Karpas-422 (cell line): ENCODE measurements around the gene AMD1. TPM values are rescaled to one million over a fixed set of nuclear protein-coding genes. Genes with fewer than 3 reads are reported as not detected.
A peak's percentile ranks its signal among the peaks of the same experiment; 100 is the strongest.
"Not testable (repeated sequence)": the region's sequence is repeated elsewhere in the genome, so short reads cannot be mapped to it uniquely, and the experiment has no call there.

Experiments used
- DNase-seq: peaks from one replicate; pipeline ENCODE4 v3.0.0-alpha.2; 2015
- H2AFZ ChIP-seq: fragments of 200-600 bp; sonication (generic); 2 replicates; pipeline ENCODE4 v1.6.1; 2014; ENCODE audit warnings: antibody characterized with exemption, low read length, mixed read lengths
- H3K27ac ChIP-seq: fragments of 200-600 bp; sonication (generic); 2 replicates; pipeline ENCODE4 v1.5.1; 2014; ENCODE audit warnings: mild to moderate bottlenecking, low read length, moderate library complexity
- H3K27me3 ChIP-seq: fragments of 200-600 bp; sonication (generic); 2 replicates; pipeline ENCODE4 v1.6.1; 2014; ENCODE audit warnings: low read length, mixed read lengths
- H3K36me3 ChIP-seq: fragments of 200-600 bp; sonication (generic); 2 replicates; pipeline ENCODE4 v1.6.1; 2014; ENCODE audit warnings: low read length, mixed read lengths; ENCODE audit not compliant: insufficient read depth
- H3K4me1 ChIP-seq: fragments of 200-600 bp; sonication (generic); 2 replicates; pipeline ENCODE4 v1.6.1; 2014; ENCODE audit warnings: mild to moderate bottlenecking, low read length, mixed read lengths
- H3K4me2 ChIP-seq: fragments of 200-600 bp; sonication (generic); 2 replicates; pipeline ENCODE4 v1.6.1; 2014; ENCODE audit warnings: low read length, low read depth, mild to moderate bottlenecking; ENCODE audit not compliant: poor library complexity, severe bottlenecking
- H3K4me3 ChIP-seq: fragments of 200-600 bp; sonication (generic); 2 replicates; pipeline ENCODE4 v1.5.1; 2014; ENCODE audit warnings: mild to moderate bottlenecking, antibody characterized with exemption, low read length, mixed read lengths
- H3K79me2 ChIP-seq: fragments of 200-600 bp; sonication (generic); 2 replicates; pipeline ENCODE4 v1.6.1; 2014; ENCODE audit warnings: mild to moderate bottlenecking, low read length, mixed read lengths
- H3K9ac ChIP-seq: fragments of 200-600 bp; sonication (generic); 2 replicates; pipeline ENCODE4 v1.6.0; 2014; ENCODE audit warnings: low read length
- H3K9me2 ChIP-seq: fragments of 200-600 bp; sonication (generic), shearing (Covaris generic); replicated peaks from 2 replicates; pipeline ENCODE4 v1.6.0; 2014; ENCODE audit warnings: mild to moderate bottlenecking, low read length, moderate library complexity; ENCODE audit not compliant: insufficient read depth
- H3K9me3 ChIP-seq: fragments of 300-700, 200-600 bp; sonication (generic); 2 replicates; pipeline ENCODE4 v1.6.1; 2014; ENCODE audit warnings: low read length, mixed read lengths
- H4K20me1 ChIP-seq: fragments of 200-600 bp; sonication (generic); 2 replicates; pipeline ENCODE4 v1.6.1; 2014; ENCODE audit warnings: mild to moderate bottlenecking, antibody characterized with exemption, low read length, low read depth; ENCODE audit not compliant: insufficient read depth
- total RNA-seq: library from RNA; depleted of rRNA; stranded (reverse); fragments of >200 nt; shearing (Covaris generic); gene quantifications from 2 replicates; pipeline ENCODE4 v1.2.3, GENCODE V29; 2014; ENCODE audit warnings: low replicate concordance; rRNA removed

Gene AMD1
- total RNA-seq, result 38.2 and 87.4 TPM in 2 replicates

- Histone ChIP-seq H3K27ac (peak within 1 kb of the TSS; percentile 60), H3K27me3 (no peaks in the 10 kb centered on the region)
These were observed at the start of gene AMD1 for GRCh38 chr6:110873981-110874879. Gene AMD1 (plus strand): TSS chr6:110874785. CDS start chr6:110875106, 321 bp downstream.

GRCh38 chr6:110826236-110827129, 48.1 kb upstream of the AMD1 start:
- H2AFZ ChIP-seq, result no peak overlapping the region

More at GRCh38 chr6:110873981-110874879, at the start of gene AMD1:
- H3K4me3 ChIP-seq, result peak within 1 kb of the TSS; percentile 90
- H3K9me3 ChIP-seq, result no peaks in the 10 kb centered on the region
- peaks cover 39% of the 10 kb centered on the region for H4K20me1 ChIP-seq
- H3K9ac ChIP-seq, result peak within 1 kb of the TSS; percentile 94
- no peaks in the 10 kb centered on the region for H3K9me2 ChIP-seq
- H3K36me3 ChIP-seq, result no peaks in the 10 kb centered on the region
- peaks cover 47% of the 10 kb centered on the region for H3K79me2 ChIP-seq
- H3K4me1 ChIP-seq, result peaks cover 40% of the 10 kb centered on the region
- H2AFZ ChIP-seq, result peak within 1 kb of the TSS; percentile 84
- peak within 1 kb of the TSS; percentile 83 for H3K4me2 ChIP-seq
- DNase-seq, result peak; percentile 98

GRCh38 chr6:110828396-110828795, 46.2 kb upstream of the AMD1 start:
- no peak overlapping the region for H3K4me2 ChIP-seq

More at GRCh38 chr6:110826236-110827129, 48.1 kb upstream of the AMD1 start:
- no peaks in the 10 kb centered on the region for H3K27me3 ChIP-seq
- no peaks in the 10 kb centered on the region for H3K9me2 ChIP-seq
- H3K4me1 ChIP-seq, result no peaks in the 10 kb centered on the region
- H3K4me2 ChIP-seq, result no peak overlapping the region
- no peak overlapping the region for H3K27ac ChIP-seq
- no peaks in the 10 kb centered on the region for H3K79me2 ChIP-seq
- H3K9ac ChIP-seq, result no peak overlapping the region
- no peak overlapping the region for H3K4me3 ChIP-seq
- no peaks in the 10 kb centered on the region for H3K9me3 ChIP-seq
- no peaks in the 10 kb centered on the region for H3K36me3 ChIP-seq
- DNase-seq, result no peak
- H4K20me1 ChIP-seq, result no peaks in the 10 kb centered on the region

GRCh38 chr6:110831405-110831804, 43.2 kb upstream of the AMD1 start:
- no peak overlapping the region for H3K9ac ChIP-seq
- no peaks in the 10 kb centered on the region for H3K4me1 ChIP-seq
- H3K79me2 ChIP-seq, result no peaks in the 10 kb centered on the region
- H3K27me3 ChIP-seq, result no peaks in the 10 kb centered on the region
- H3K36me3 ChIP-seq, result no peaks in the 10 kb centered on the region
- H3K9me2 ChIP-seq, result no peaks in the 10 kb centered on the region
- no peak overlapping the region for H3K4me3 ChIP-seq
- H3K9me3 ChIP-seq, result no peaks in the 10 kb centered on the region
- H3K27ac ChIP-seq, result no peak overlapping the region
- no peak for DNase-seq
- H3K4me2 ChIP-seq, result no peak overlapping the region
- no peak overlapping the region for H2AFZ ChIP-seq
- no peaks in the 10 kb centered on the region for H4K20me1 ChIP-seq

More at GRCh38 chr6:110828396-110828795, 46.2 kb upstream of the AMD1 start:
- Histone ChIP-seq H3K9ac (no peak overlapping the region), H3K4me3 (no peak overlapping the region), H4K20me1 (no peaks in the 10 kb centered on the region), H3K9me3 (no peaks in the 10 kb centered on the region), H3K27me3 (no peaks in the 10 kb centered on the region), H3K79me2 (no peaks in the 10 kb centered on the region), H2AFZ (no peak overlapping the region), H3K4me1 (no peaks in the 10 kb centered on the region), H3K27ac (no peak overlapping the region), H3K36me3 (no peaks in the 10 kb centered on the region), H3K9me2 (no peaks in the 10 kb centered on the region)
- no peak for DNase-seq

GRCh38 chr6:110833831-110834230, 40.8 kb upstream of the AMD1 start:
- H3K4me3 ChIP-seq, result no peak overlapping the region
- H3K9me3 ChIP-seq, result no peaks in the 10 kb centered on the region
- no peaks in the 10 kb centered on the region for H3K36me3 ChIP-seq
- H3K27me3 ChIP-seq, result no peaks in the 10 kb centered on the region
- no peak overlapping the region for H3K27ac ChIP-seq
- H3K4me1 ChIP-seq, result no peaks in the 10 kb centered on the region
- no peak for DNase-seq
- H3K79me2 ChIP-seq, result no peaks in the 10 kb centered on the region
- no peak overlapping the region for H3K4me2 ChIP-seq
- H2AFZ ChIP-seq, result no peak overlapping the region
- no peaks in the 10 kb centered on the region for H3K9me2 ChIP-seq
- no peak overlapping the region for H3K9ac ChIP-seq
- no peaks in the 10 kb centered on the region for H4K20me1 ChIP-seq

GRCh38 chr6:110835751-110836150, 38.8 kb upstream of the AMD1 start:
- H3K4me1 ChIP-seq, H3K27me3 ChIP-seq, H3K79me2 ChIP-seq, H2AFZ ChIP-seq, DNase-seq, H4K20me1 ChIP-seq, H3K9me3 ChIP-seq, H3K36me3 ChIP-seq, H3K9me2 ChIP-seq, H3K4me3 ChIP-seq, H3K9ac ChIP-seq, H3K27ac ChIP-seq, H3K4me2 ChIP-seq: not testable (repeated sequence)

- no peak overlapping the region for H3K4me2 ChIP-seq
- no peak overlapping the region for H3K9ac ChIP-seq
- H4K20me1 ChIP-seq, result no peaks in the 10 kb centered on the region
- H2AFZ ChIP-seq, result no peak overlapping the region
- no peaks in the 10 kb centered on the region for H3K4me1 ChIP-seq
- no peaks in the 10 kb centered on the region for H3K36me3 ChIP-seq
- H3K79me2 ChIP-seq, result no peaks in the 10 kb centered on the region
- no peaks in the 10 kb centered on the region for H3K27me3 ChIP-seq
- H3K4me3 ChIP-seq, result no peak overlapping the region
- H3K27ac ChIP-seq, result no peak overlapping the region
- H3K9me3 ChIP-seq, result no peaks in the 10 kb centered on the region
- H3K9me2 ChIP-seq, result no peaks in the 10 kb centered on the region
- DNase-seq, result no peak
These were observed 33.3 kb upstream of the AMD1 start for GRCh38 chr6:110841266-110841665.

GRCh38 chr6:110849781-110850180, 24.8 kb upstream of the AMD1 start:
- Histone ChIP-seq H3K4me1 (no peaks in the 10 kb centered on the region), H3K4me2 (no peak overlapping the region), H3K27me3 (no peaks in the 10 kb centered on the region)

More at GRCh38 chr6:110849781-110850180, 24.8 kb upstream of the AMD1 start:
- Histone ChIP-seq H3K27ac (no peak overlapping the region), H3K4me3 (no peak overlapping the region), H4K20me1 (no peaks in the 10 kb centered on the region), H3K79me2 (no peaks in the 10 kb centered on the region), H3K36me3 (no peaks in the 10 kb centered on the region), H2AFZ (no peak overlapping the region), H3K9ac (no peak overlapping the region), H3K9me3 (no peaks in the 10 kb centered on the region), H3K9me2 (no peaks in the 10 kb centered on the region)
- no peak for DNase-seq
